HepG2 (cell line): ENCODE results near the gene ARHGEF4. TPM values are rescaled to one million over a fixed set of nuclear protein-coding genes. Genes with fewer than 3 reads are reported as not detected.
A peak's percentile ranks its signal among the peaks of the same experiment; 100 is the strongest.

Source experiments
- CERS6 ChIP-seq: sonication (generic); formaldehyde crosslinking; IDR thresholded peaks from 2 replicates; pipeline ENCODE4 v1.5.0; 2020; ENCODE audit warnings: missing genetic modification reagents
- EHMT2 ChIP-seq: fragments of 200-600 bp; sonication (generic); IDR thresholded peaks from 2 replicates; pipeline ENCODE4 v1.7.0; 2017; ENCODE audit warnings: antibody characterized with exemption, low read depth, low read length, borderline replicate concordance
- IKZF1 ChIP-seq: fragments of 450-650 bp; IDR thresholded peaks from 2 replicates; pipeline ENCODE4 v1.7.1; 2016
- JUND ChIP-seq: sonication (generic); formaldehyde crosslinking; IDR thresholded peaks from 2 replicates; pipeline ENCODE4 v1.8.0; 2022; ENCODE audit warnings: mild to moderate bottlenecking, missing genetic modification reagents
- KLF9 ChIP-seq: IDR thresholded peaks from 2 replicates; pipeline ENCODE4 v1.6.1; 2016; ENCODE audit warnings: low read depth
- NFIC ChIP-seq: IDR thresholded peaks from 2 replicates; pipeline ENCODE4 v1.6.1; 2012; ENCODE audit warnings: mild to moderate bottlenecking, low read length, inconsistent platforms
- PBX2 ChIP-seq: IDR thresholded peaks from 2 replicates; pipeline ENCODE4 v1.6.1; 2016; ENCODE audit warnings: control low read depth
- POLR2A ChIP-seq, 2 experiments: IDR thresholded peaks; 2 replicates each; pipeline ENCODE4 v1.6.1; 2011; ENCODE audit warnings: low read depth in 2 of 2, low read length in 2 of 2, mild to moderate bottlenecking in 1 of 2, moderate library complexity in 1 of 2; ENCODE audit not compliant: insufficient read depth in 1 of 2
- RNF219 ChIP-seq: sonication (generic); formaldehyde crosslinking; IDR thresholded peaks from 2 replicates; pipeline ENCODE4 v1.5.0; 2020; ENCODE audit warnings: mild to moderate bottlenecking, missing genetic modification reagents
- SP1 ChIP-seq, 2 experiments: fragments of 450-650 bp in 1 of 2; sonication (generic) in 1 of 2; formaldehyde crosslinking in 1 of 2; IDR thresholded peaks; 2 replicates each; pipeline versions ENCODE4 v1.4.0 to v1.6.1; 2016 to 2020; ENCODE audit warnings: missing genetic modification reagents in 1 of 2
- ZFP82 ChIP-seq: sonication (generic); formaldehyde crosslinking; IDR thresholded peaks from 2 replicates; pipeline ENCODE4 v1.5.1; 2020; ENCODE audit warnings: mild to moderate bottlenecking, missing genetic modification reagents, borderline replicate concordance
- ZHX2 ChIP-seq, 2 experiments: sonication (generic) in 1 of 2; formaldehyde crosslinking in 1 of 2; IDR thresholded peaks; 2 replicates each; pipeline versions ENCODE4 v1.6.1 to v1.9.0; 2014 to 2022; ENCODE audit warnings: antibody characterized with exemption in 1 of 2, borderline replicate concordance in 1 of 2, inconsistent platforms in 1 of 2, low read depth in 1 of 2, missing genetic modification reagents in 1 of 2
- ZNF224 ChIP-seq: sonication (generic); formaldehyde crosslinking; IDR thresholded peaks from 2 replicates; pipeline ENCODE4 v1.5.0; 2020; ENCODE audit warnings: mild to moderate bottlenecking, missing genetic modification reagents
- ZNF234 ChIP-seq: sonication (generic); formaldehyde crosslinking; conservative IDR thresholded peaks from 2 replicates; pipeline ENCODE4 v1.5.1; 2020; ENCODE audit warnings: mild to moderate bottlenecking, missing genetic modification reagents
- ZNF431 ChIP-seq: sonication (generic); formaldehyde crosslinking; IDR thresholded peaks from 2 replicates; pipeline ENCODE4 v1.9.0; 2022; ENCODE audit warnings: missing genetic modification reagents, low read depth, mild to moderate bottlenecking, borderline replicate concordance
- ZSCAN9 ChIP-seq: IDR thresholded peaks from 2 replicates; pipeline ENCODE4 v1.6.1; 2016; ENCODE audit warnings: borderline replicate concordance
- polyA plus RNA-seq, 8 experiments: library from polyadenylated mRNA; depleted of rRNA in 3 of 8; stranded (reverse) in 7 of 8; unstranded in 1 of 8; fragments of >200 nt; fragmentation: Illumina TruSeq in 4 of 8; extraction: Trizol in 4 of 8; gene quantifications; 2 replicates each; pipeline versions ENCODE4 v1.2.1 to v1.2.3, GENCODE V29; 2011 to 2016; ENCODE audit warnings: low read depth in 4 of 8, missing spikeins in 1 of 8, mixed read lengths in 1 of 8; ENCODE audit not compliant: insufficient read depth in 1 of 8
- total RNA-seq, 5 experiments: library from RNA; depleted of rRNA; stranded (reverse); fragments of >200 nt; fragmentation: Illumina TruSeq; extraction: Trizol; gene quantifications; 2 replicates each; pipeline ENCODE4 v1.2.3, GENCODE V29; 2016; ENCODE audit warnings: low read depth in 1 of 5

The ARHGEF4 gene
- total and polyA plus RNA-seq, 2 of the 13 experiments (the other 11 are each of a cell fraction or from before 2014, with no cell fraction given): 0.11 to 0.13 TPM

GRCh38 chr2:131094463-131095281, 258.0 kb downstream of the ARHGEF4 start (continued):
- no peak for TF ChIP-seq ZSCAN9 (CRISPR knock-in tag)
- TF ChIP-seq EHMT2: peak; percentile 37; the same call in 1 of the 2 replicates
- 0 out of 2 replicates have a peak, but pooled peaks have one; percentile 7 for TF ChIP-seq RNF219
- TF ChIP-seq POLR2A (IDR thresholded peaks at IDR 0.05; ENCODE audit: insufficient read depth in 1 of 2, low read depth in 2 of 2, low read length in 2 of 2): no peak
- no peak for TF ChIP-seq KLF9 (CRISPR knock-in tag)
- TF ChIP-seq SP1 (IDR thresholded peaks at IDR 0.05): no peak
- no peak for TF ChIP-seq SP1 (CRISPR knock-in tag; IDR thresholded peaks at IDR 0.05)
- TF ChIP-seq ZHX2 (IDR thresholded peaks at IDR 0.05; ENCODE audit: low read depth): no peak
- no peak for TF ChIP-seq ZHX2 (CRISPR knock-in tag; IDR thresholded peaks at IDR 0.05; ENCODE audit: borderline replicate concordance)
- TF ChIP-seq ZNF431 (CRISPR knock-in tag): no peak
- TF ChIP-seq JUND: no peak
- TF ChIP-seq IKZF1: no peak
- TF ChIP-seq PBX2: no peak
- TF ChIP-seq ZNF234 (CRISPR knock-in tag): no peak
- TF ChIP-seq ZNF224: no peak
- 0 out of 2 replicates have a peak, but pooled peaks have one; percentile 20 for TF ChIP-seq ZFP82 (CRISPR knock-in tag)
- TF ChIP-seq NFIC: no peak
- no peak for TF ChIP-seq CERS6
